GM21528 (cell line): ENCODE results near the gene FHAD1.

Source experiments
- ATAC-seq: cut with Tn5 transposase; IDR thresholded peaks from one replicate; pipeline ENCODE4 v1.9.1; 2021; ENCODE audit warnings: mild to moderate bottlenecking, moderate library complexity; ENCODE audit not compliant: unreplicated experiment, low FRiP score

Gene FHAD1

GRCh38 chr1:15245593-15246360, 1.2 kb upstream of the FHAD1 start:
- no peak for ATAC-seq

GRCh38 chr1:15248216-15248615, 1.2 kb downstream of the FHAD1 start:
- no peak for ATAC-seq

- ATAC-seq = no peak
These were observed 2.1 kb downstream of the FHAD1 start for GRCh38 chr1:15249081-15249480.

GRCh38 chr1:15251857-15252835, 5.1 kb downstream of the FHAD1 start:
- ATAC-seq = no peak

GRCh38 chr1:15254559-15254958, 7.5 kb downstream of the FHAD1 start:
- no peak for ATAC-seq

GRCh38 chr1:15255582-15256149, 8.6 kb downstream of the FHAD1 start:
- no peak for ATAC-seq

GRCh38 chr1:15256584-15256983, 9.6 kb downstream of the FHAD1 start:
- no peak for ATAC-seq

- ATAC-seq = no peak
These were observed 10.3 kb downstream of the FHAD1 start for GRCh38 chr1:15257309-15257708.

GRCh38 chr1:15258833-15259621, 12.0 kb downstream of the FHAD1 start:
- no peak for ATAC-seq

- no peak for ATAC-seq
These were observed 12.6 kb downstream of the FHAD1 start for GRCh38 chr1:15259622-15260007.

- ATAC-seq = no peak
These were observed 13.6 kb downstream of the FHAD1 start for GRCh38 chr1:15260418-15261154.

- no peak for ATAC-seq
These were observed 14.4 kb downstream of the FHAD1 start for GRCh38 chr1:15261155-15262002.

GRCh38 chr1:15262003-15262377, 15.0 kb downstream of the FHAD1 start:
- ATAC-seq = no peak

GRCh38 chr1:15262706-15263105, 15.7 kb downstream of the FHAD1 start:
- ATAC-seq = no peak

GRCh38 chr1:15264769-15265168, 17.7 kb downstream of the FHAD1 start:
- no peak for ATAC-seq

- no peak for ATAC-seq
These were observed 24.2 kb downstream of the FHAD1 start for GRCh38 chr1:15271196-15271595.

- ATAC-seq = no peak
These were observed 25.2 kb downstream of the FHAD1 start for GRCh38 chr1:15272009-15272781.

- no peak for ATAC-seq
These were observed 25.7 kb downstream of the FHAD1 start for GRCh38 chr1:15272782-15273127.
